Measurements from ENCODE around the gene GATAD2B. TPM values are rescaled to one million over a fixed set of nuclear protein-coding genes. Genes with fewer than 3 reads are reported as not detected.

GATAD2B gene
- total and polyA plus RNA-seq, 2 donors (not counting 3 experiments of a cell fraction or from before 2014, with no cell fraction given): 8.5 to 46.3 TPM

DNA sequence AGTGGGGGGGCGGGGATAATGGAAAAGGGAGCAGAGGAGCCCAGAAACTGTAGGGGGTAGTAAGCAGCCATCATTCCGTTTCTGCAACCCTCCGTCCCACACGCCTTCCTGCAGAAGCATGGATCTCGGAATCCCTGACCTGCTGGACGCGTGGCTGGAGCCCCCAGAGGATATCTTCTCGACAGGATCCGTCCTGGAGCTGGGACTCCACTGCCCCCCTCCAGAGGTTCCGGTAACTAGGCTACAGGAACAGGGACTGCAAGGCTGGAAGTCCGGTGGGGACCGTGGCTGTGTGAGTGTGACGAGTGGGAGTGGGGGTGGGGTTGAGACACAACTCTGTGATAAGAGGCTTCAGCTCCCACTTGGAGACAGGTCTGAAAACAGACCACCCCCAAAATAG, 45.6 kb upstream of the GATAD2B start:
- CTCF ChIA-PET: interaction anchor here (2.4 to 4.7 kb wide), 3 partner anchors 9 to 23 kb away, joined by 10 to 37 read pairs (median 16); partner anchors contain the start of genes DENND4B, JTB and RAB13

DNA sequence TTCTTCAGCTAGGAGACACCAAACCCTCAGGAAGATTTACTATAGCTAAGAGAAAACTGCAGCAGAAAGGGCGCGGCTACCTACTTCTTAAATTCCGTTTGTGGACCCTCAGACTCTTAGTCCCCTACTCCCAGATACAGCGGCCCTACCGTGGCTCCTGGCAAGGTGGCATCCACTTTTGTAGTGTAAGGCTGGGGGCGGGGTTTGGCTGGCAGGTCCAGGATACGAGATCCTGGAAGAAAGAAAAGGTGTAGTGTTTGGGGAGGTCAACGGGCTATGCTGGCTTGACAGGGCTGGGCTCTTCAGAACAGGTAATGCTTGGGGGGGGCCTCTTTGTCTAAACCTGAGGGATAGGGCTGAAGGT, 45.2 kb upstream of the GATAD2B start:
- no peak for TF ChIP-seq JUN (IDR thresholded peaks at IDR 0.05; ENCODE audit: borderline replicate concordance, insufficient read depth, insufficient read length, low read depth)
- no peak for TF ChIP-seq POLR2A (IDR thresholded peaks at IDR 0.05; ENCODE audit: low read depth, low read length)
- TF ChIP-seq FOS (IDR thresholded peaks at IDR 0.05; ENCODE audit: borderline replicate concordance, insufficient read depth, low read length): no peak
- no peak for TF ChIP-seq POLR2AphosphoS5 (IDR thresholded peaks at IDR 0.05; ENCODE audit: insufficient read depth, low read depth, low read length)
- TF ChIP-seq, protein P1, sequence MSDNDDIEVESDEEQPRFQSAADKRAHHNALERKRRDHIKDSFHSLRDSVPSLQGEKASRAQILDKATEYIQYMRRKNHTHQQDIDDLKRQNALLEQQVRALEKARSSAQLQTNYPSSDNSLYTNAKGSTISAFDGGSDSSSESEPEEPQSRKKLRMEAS (IDR thresholded peaks at IDR 0.05; ENCODE audit: insufficient read depth, insufficient read length): no peak
- TF ChIP-seq, protein P2, sequence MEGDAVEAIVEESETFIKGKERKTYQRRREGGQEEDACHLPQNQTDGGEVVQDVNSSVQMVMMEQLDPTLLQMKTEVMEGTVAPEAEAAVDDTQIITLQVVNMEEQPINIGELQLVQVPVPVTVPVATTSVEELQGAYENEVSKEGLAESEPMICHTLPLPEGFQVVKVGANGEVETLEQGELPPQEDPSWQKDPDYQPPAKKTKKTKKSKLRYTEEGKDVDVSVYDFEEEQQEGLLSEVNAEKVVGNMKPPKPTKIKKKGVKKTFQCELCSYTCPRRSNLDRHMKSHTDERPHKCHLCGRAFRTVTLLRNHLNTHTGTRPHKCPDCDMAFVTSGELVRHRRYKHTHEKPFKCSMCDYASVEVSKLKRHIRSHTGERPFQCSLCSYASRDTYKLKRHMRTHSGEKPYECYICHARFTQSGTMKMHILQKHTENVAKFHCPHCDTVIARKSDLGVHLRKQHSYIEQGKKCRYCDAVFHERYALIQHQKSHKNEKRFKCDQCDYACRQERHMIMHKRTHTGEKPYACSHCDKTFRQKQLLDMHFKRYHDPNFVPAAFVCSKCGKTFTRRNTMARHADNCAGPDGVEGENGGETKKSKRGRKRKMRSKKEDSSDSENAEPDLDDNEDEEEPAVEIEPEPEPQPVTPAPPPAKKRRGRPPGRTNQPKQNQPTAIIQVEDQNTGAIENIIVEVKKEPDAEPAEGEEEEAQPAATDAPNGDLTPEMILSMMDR (IDR thresholded peaks at IDR 0.05; ENCODE audit: extremely low read depth in 1 of 2, insufficient read depth in 1 of 2, low read depth in 1 of 2, low read length in 2 of 2): no peak
- TF ChIP-seq GATA2 (IDR thresholded peaks at IDR 0.05; ENCODE audit: insufficient read depth, insufficient read length, low read depth, low read length): no peak
- TF ChIP-seq EZH2 (IDR thresholded peaks at IDR 0.05; ENCODE audit: borderline replicate concordance, low read depth, low read length, severe bottlenecking): no peak
- no peak for TF ChIP-seq MYC (IDR thresholded peaks at IDR 0.05; ENCODE audit: low read depth, low read length)
- Histone ChIP-seq H3K79me2 (ENCODE audit: control insufficient read depth, insufficient read depth, low read length) (no peaks in the 10 kb centered on the region), H3K9me1 (replicated peaks; ENCODE audit: control insufficient read depth, extremely low read depth, insufficient read depth, low read length) (no peaks in the 10 kb centered on the region), H3K27ac (ENCODE audit: insufficient read depth, low read depth, low read length) (no peak overlapping the region), H4K20me1 (replicated peaks; ENCODE audit: control insufficient read depth, extremely low read depth, insufficient read depth, low read length) (no peaks in the 10 kb centered on the region), H3K4me2 (ENCODE audit: insufficient read depth, low read length) (peak overlapping the region; percentile 83), H3K9me3 (replicated peaks; ENCODE audit: control insufficient read depth, insufficient read depth, low read length) (no peaks in the 10 kb centered on the region), H3K36me3 (ENCODE audit: control insufficient read depth in 2 of 2, extremely low read depth in 1 of 2, insufficient read depth in 2 of 2, low read length in 2 of 2) (no peaks in the 10 kb centered on the region), H3K4me1 (ENCODE audit: control insufficient read depth, extremely low read depth, insufficient read depth, low read length) (peaks cover 28% of the 10 kb centered on the region), H3K27me3 (ENCODE audit: control insufficient read depth in 2 of 2, insufficient read depth in 2 of 2, low read length in 2 of 2) (no peaks in the 10 kb centered on the region), H3K4me3 (replicated peaks in 1 of 3; ENCODE audit: insufficient read depth in 1 of 3, low read depth in 1 of 3, low read length in 3 of 3) (peak overlapping the region; percentile 42 to 68 (median 62)), H2AFZ (ENCODE audit: low read depth, low read length) (peak overlapping the region; percentile 16), H3K9ac (replicated peaks; ENCODE audit: extremely low read depth, insufficient read depth, low read length) (peak overlapping the region; percentile 66)
- DNase-seq (ENCODE audit: low read depth, low spot score) (no peak), FAIRE-seq (no peak)
- ChIA-PET CTCF (interaction anchor here (0.8 to 4.7 kb wide), 9 partner anchors 8 to 171 kb away, joined by 3 to 37 read pairs (median 9); partner anchors contain the start of genes CRTC2, DENND4B, JTB and RAB13), POLR2A (interaction anchor here (1.6 to 1.8 kb wide), 2 partner anchors 10 to 23 kb away, joined by 8 to 12 read pairs; partner anchors contain the start of genes JTB and RPS27)
- no TSS peak for BruUV-seq (replicated peaks)
- intact Hi-C loops (cut with micrococcal nuclease) (no loop called here), dilution Hi-C loops (cut with MboI; ENCODE audit: extremely low pct_ligation_motif_present, low sequenced_read_pairs) (no loop called here)

More for the DNA sequence above, 45.6 kb upstream of the GATAD2B start:
- POLR2A ChIA-PET: no interaction called here
- Histone ChIP-seq H3K4me1 (ENCODE audit: control insufficient read depth, extremely low read depth, insufficient read depth, low read length) (peaks cover 26% of the 10 kb centered on the region), H3K27me3 (ENCODE audit: control insufficient read depth in 2 of 2, insufficient read depth in 2 of 2, low read length in 2 of 2) (no peaks in the 10 kb centered on the region), H3K9me3 (replicated peaks; ENCODE audit: control insufficient read depth, insufficient read depth, low read length) (no peaks in the 10 kb centered on the region), H3K27ac (ENCODE audit: insufficient read depth, low read depth, low read length) (no peak overlapping the region), H3K9me1 (replicated peaks; ENCODE audit: control insufficient read depth, extremely low read depth, insufficient read depth, low read length) (no peaks in the 10 kb centered on the region), H3K4me3 (replicated peaks in 1 of 3; ENCODE audit: insufficient read depth in 1 of 3, low read depth in 1 of 3, low read length in 3 of 3) (peak overlapping the region in 2 of 3 experiments; percentile 62 to 68), H3K9ac (replicated peaks; ENCODE audit: extremely low read depth, insufficient read depth, low read length) (no peak overlapping the region), H3K4me2 (ENCODE audit: insufficient read depth, low read length) (peak overlapping the region; percentile 83), H3K36me3 (ENCODE audit: control insufficient read depth in 2 of 2, extremely low read depth in 1 of 2, insufficient read depth in 2 of 2, low read length in 2 of 2) (no peaks in the 10 kb centered on the region), H2AFZ (ENCODE audit: low read depth, low read length) (peak overlapping the region; percentile 16), H3K79me2 (ENCODE audit: control insufficient read depth, insufficient read depth, low read length) (no peaks in the 10 kb centered on the region), H4K20me1 (replicated peaks; ENCODE audit: control insufficient read depth, extremely low read depth, insufficient read depth, low read length) (no peaks in the 10 kb centered on the region)
- DNase-seq (ENCODE audit: low read depth, low spot score) (no peak), FAIRE-seq (no peak)
- TF ChIP-seq, protein P2 (IDR thresholded peaks at IDR 0.05; ENCODE audit: extremely low read depth in 1 of 2, insufficient read depth in 1 of 2, low read depth in 1 of 2, low read length in 2 of 2): no peak
- intact Hi-C loops (cut with micrococcal nuclease) (no loop called here), dilution Hi-C loops (cut with MboI; ENCODE audit: extremely low pct_ligation_motif_present, low sequenced_read_pairs) (no loop called here)
- BruUV-seq (replicated peaks): no TSS peak

Data from endothelial cell of umbilical vein (primary cell).